ENCODE results near the gene D2HGDH. TPM values are rescaled to one million over a fixed set of nuclear protein-coding genes. Genes with fewer than 3 reads are reported as not detected.

The D2HGDH gene
- total RNA-seq, 1 experiment from 2014 or later, result 30.7 TPM

- H3K27ac ChIP-seq (ENCODE audit: low read depth, low read length, poor library complexity, severe bottlenecking), result no peak overlapping the region
- POLR2A ChIA-PET (ENCODE audit: low non-redundant PET), result no interaction called here
- no peak for DNase-seq (ENCODE audit: low spot score)
- peaks cover 16% of the 10 kb centered on the region for H3K36me3 ChIP-seq (ENCODE audit: insufficient read depth, low read length, poor library complexity, severe bottlenecking)
- no peak overlapping the region for H3K4me3 ChIP-seq (ENCODE audit: low read depth, low read length, poor library complexity, severe bottlenecking)
- no peaks in the 10 kb centered on the region for H3K27me3 ChIP-seq (replicated peaks; ENCODE audit: insufficient read depth, low read depth, low read length, poor library complexity)
- no peak for TF ChIP-seq EZH2 (IDR thresholded peaks at IDR 0.05; ENCODE audit: borderline replicate concordance, low read depth, low read length, poor library complexity, severe bottlenecking)
- no peak for TF ChIP-seq CTCF (conservative IDR thresholded peaks at IDR 0.05; ENCODE audit: low read depth, low read length)
- H3K4me1 ChIP-seq (ENCODE audit: insufficient read depth, low read length, poor library complexity, severe bottlenecking), result no peaks in the 10 kb centered on the region
- CTCF ChIA-PET, result no interaction called here
- no TSS peak for BruUV-seq (replicated peaks)
- H3K9me3 ChIP-seq (ENCODE audit: low read depth, low read length, poor library complexity, severe bottlenecking), result no peaks in the 10 kb centered on the region
- intact Hi-C loops (cut with micrococcal nuclease; ENCODE audit: unreplicated experiment), result no loop called here
Observed at GRCh38 chr2:241739177-241739576, 4.7 kb downstream of the D2HGDH start.

- Histone ChIP-seq H3K9me3 (ENCODE audit: low read depth, low read length, poor library complexity, severe bottlenecking) (no peaks in the 10 kb centered on the region), H3K27ac (ENCODE audit: low read depth, low read length, poor library complexity, severe bottlenecking) (no peak overlapping the region), H3K27me3 (replicated peaks; ENCODE audit: insufficient read depth, low read depth, low read length, poor library complexity) (no peaks in the 10 kb centered on the region), H3K4me3 (ENCODE audit: low read depth, low read length, poor library complexity, severe bottlenecking) (no peak overlapping the region), H3K36me3 (ENCODE audit: insufficient read depth, low read length, poor library complexity, severe bottlenecking) (peaks cover 21% of the 10 kb centered on the region), H3K4me1 (ENCODE audit: insufficient read depth, low read length, poor library complexity, severe bottlenecking) (no peaks in the 10 kb centered on the region)
- ChIA-PET POLR2A (ENCODE audit: low non-redundant PET) (interaction anchor here (0.6 kb wide), 1 partner anchor 383 kb away, joined by 3 read pairs; no protein-coding TSS in a partner anchor), CTCF (no interaction called here)
- DNase-seq (ENCODE audit: low spot score), result no peak
- BruUV-seq (replicated peaks), result no TSS peak
- no peak for TF ChIP-seq EZH2 (IDR thresholded peaks at IDR 0.05; ENCODE audit: borderline replicate concordance, low read depth, low read length, poor library complexity, severe bottlenecking)
- TF ChIP-seq CTCF (conservative IDR thresholded peaks at IDR 0.05; ENCODE audit: low read depth, low read length), result no peak
- intact Hi-C loops (cut with micrococcal nuclease; ENCODE audit: unreplicated experiment), result no loop called here
Observed at GRCh38 chr2:241739651-241740050, 5.2 kb downstream of the D2HGDH start.

GRCh38 chr2:241741016-241741415, 6.6 kb downstream of the D2HGDH start:
- Histone ChIP-seq H3K27me3 (replicated peaks; ENCODE audit: insufficient read depth, low read depth, low read length, poor library complexity) (no peaks in the 10 kb centered on the region), H3K27ac (ENCODE audit: low read depth, low read length, poor library complexity, severe bottlenecking) (no peak overlapping the region), H3K4me3 (ENCODE audit: low read depth, low read length, poor library complexity, severe bottlenecking) (no peak overlapping the region), H3K4me1 (ENCODE audit: insufficient read depth, low read length, poor library complexity, severe bottlenecking) (no peaks in the 10 kb centered on the region), H3K9me3 (ENCODE audit: low read depth, low read length, poor library complexity, severe bottlenecking) (no peaks in the 10 kb centered on the region), H3K36me3 (ENCODE audit: insufficient read depth, low read length, poor library complexity, severe bottlenecking) (peaks cover 33% of the 10 kb centered on the region)
- BruUV-seq (replicated peaks), result no TSS peak
- ChIA-PET CTCF (no interaction called here), POLR2A (ENCODE audit: low non-redundant PET) (no interaction called here)
- intact Hi-C loops (cut with micrococcal nuclease; ENCODE audit: unreplicated experiment), result no loop called here
- no peak for DNase-seq (ENCODE audit: low spot score)
- TF ChIP-seq EZH2 (IDR thresholded peaks at IDR 0.05; ENCODE audit: borderline replicate concordance, low read depth, low read length, poor library complexity, severe bottlenecking) (no peak), CTCF (conservative IDR thresholded peaks at IDR 0.05; ENCODE audit: low read depth, low read length) (no peak)
